ENCODE data around the gene RMND5B. TPM values are rescaled to one million over a fixed set of nuclear protein-coding genes. Genes with fewer than 3 reads are reported as not detected.

RMND5B gene
- total and polyA plus RNA-seq, 2 of the 13 experiments (the other 11 are each of a cell fraction or from before 2014, with no cell fraction given), result 18.6 to 20.4 TPM

- TF ChIP-seq ZNF407 (CRISPR knock-in tag; IDR thresholded peaks at IDR 0.05; ENCODE audit: not compliant biosample characterization), result peak; percentile 51
- TF ChIP-seq ZSCAN21 (CRISPR knock-in tag; IDR thresholded peaks at IDR 0.05; ENCODE audit: borderline replicate concordance), result peak; percentile 78; the same call in 1 of the 2 replicates
- no peak for TF ChIP-seq STAG1 (CRISPR knock-in tag; IDR thresholded peaks at IDR 0.05)
- peak; percentile 87 for TF ChIP-seq ZNF543 (CRISPR knock-in tag; IDR thresholded peaks at IDR 0.05)
- TF ChIP-seq HNF4G (IDR thresholded peaks at IDR 0.05; ENCODE audit: borderline replicate concordance, low read depth, low read length), result no peak
- no peak for TF ChIP-seq HNF4G (CRISPR knock-in tag; IDR thresholded peaks at IDR 0.05; ENCODE audit: borderline replicate concordance, low read depth)
- no peak for TF ChIP-seq IRF2 (CRISPR knock-in tag; IDR thresholded peaks at IDR 0.05)
- TF ChIP-seq ZNF607 (CRISPR knock-in tag; IDR thresholded peaks at IDR 0.05; ENCODE audit: borderline replicate concordance), result peak; percentile 40; the same call in 1 of the 2 replicates
- no peak for TF ChIP-seq PRPF4 (IDR thresholded peaks at IDR 0.05; ENCODE audit: low read depth, low read length, poor library complexity, severe bottlenecking)
- peak; percentile 97 for TF ChIP-seq ZFP82 (CRISPR knock-in tag; IDR thresholded peaks at IDR 0.05; ENCODE audit: borderline replicate concordance)
- no peak for TF ChIP-seq ZNF468 (CRISPR knock-in tag; IDR thresholded peaks at IDR 0.05)
- TF ChIP-seq SPEN (CRISPR knock-in tag; IDR thresholded peaks at IDR 0.05; ENCODE audit: low read depth), result no peak
- no peak for TF ChIP-seq NFE2L2 (IDR thresholded peaks at IDR 0.05; ENCODE audit: low read length)
- TF ChIP-seq ZNF292 (CRISPR knock-in tag; IDR thresholded peaks at IDR 0.05; ENCODE audit: borderline replicate concordance, low read depth), result no peak
- peak in 1 of 2 experiments; percentile 48; a peak in 1 of 4 replicates for TF ChIP-seq KLF16 (CRISPR knock-in tag; IDR thresholded peaks at IDR 0.05)
- TF ChIP-seq ZNF703 (CRISPR knock-in tag; IDR thresholded peaks at IDR 0.05; ENCODE audit: borderline replicate concordance), result no peak
- TF ChIP-seq DDIT3 (CRISPR knock-in tag; IDR thresholded peaks at IDR 0.05), result no peak
- peak; percentile 35; the same call in 1 of the 2 replicates for TF ChIP-seq NFYB (CRISPR knock-in tag; IDR thresholded peaks at IDR 0.05)
- TF ChIP-seq MED1 (CRISPR knock-in tag; IDR thresholded peaks at IDR 0.05), result peak; percentile 68
- peak; percentile 83 for TF ChIP-seq NR2C2 (CRISPR knock-in tag; IDR thresholded peaks at IDR 0.05; ENCODE audit: borderline replicate concordance)
- TF ChIP-seq MTA1 (CRISPR knock-in tag; IDR thresholded peaks at IDR 0.05; ENCODE audit: borderline replicate concordance), result no peak
- peak; percentile 69; the same call in 1 of the 2 replicates for TF ChIP-seq DR1 (CRISPR knock-in tag; IDR thresholded peaks at IDR 0.05)
Measured at GRCh38 chr5:178130576-178131445, at the start of gene RMND5B (continued).

Data from HepG2 (cell line).